Mesenchymal stem cell (in vitro differentiated cells and primary cell): ENCODE data around the gene CUL7.

Experiments
- DNase-seq: peaks from one replicate; pipeline ENCODE4 v3.0.0-alpha.2; 2013
- H2AFZ ChIP-seq: one replicate; pipeline ENCODE4 v1.6.1; 2013; ENCODE audit warnings: low read depth, mild to moderate bottlenecking, control low read depth, inconsistent platforms, low read length, moderate library complexity
- H2AK5ac ChIP-seq: 2 replicates; pipeline ENCODE4 v1.6.1; 2013; ENCODE audit warnings: low read length, moderate library complexity, mild to moderate bottlenecking, inconsistent platforms; ENCODE audit not compliant: severe bottlenecking
- H2BK120ac ChIP-seq: one replicate; pipeline ENCODE4 v1.6.1; 2013; ENCODE audit warnings: low read depth, mild to moderate bottlenecking, inconsistent platforms, low read length, moderate library complexity
- H2BK12ac ChIP-seq, 2 experiments: one replicate each; pipeline ENCODE4 v1.6.1; 2013; ENCODE audit warnings: inconsistent platforms in 2 of 2, low read length in 2 of 2, mild to moderate bottlenecking in 2 of 2, moderate library complexity in 2 of 2, control low read depth in 1 of 2
- H2BK15ac ChIP-seq: one replicate; pipeline ENCODE4 v1.6.1; 2013; ENCODE audit warnings: mild to moderate bottlenecking, low read depth, inconsistent platforms; ENCODE audit not compliant: poor library complexity, severe bottlenecking
- H2BK5ac ChIP-seq: 2 replicates; pipeline ENCODE4 v1.6.1; 2013; ENCODE audit warnings: low read depth, mild to moderate bottlenecking, low read length, control low read depth, inconsistent platforms; ENCODE audit not compliant: poor library complexity, severe bottlenecking
- H3K14ac ChIP-seq, 2 experiments: one replicate each; pipeline ENCODE4 v1.6.1; 2013; ENCODE audit warnings: inconsistent platforms in 2 of 2, low read length in 2 of 2, control low read depth in 1 of 2, mild to moderate bottlenecking in 1 of 2, moderate library complexity in 1 of 2
- H3K18ac ChIP-seq, 2 experiments: one replicate each; pipeline ENCODE4 v1.6.1; 2013; ENCODE audit warnings: inconsistent platforms in 2 of 2, low read length in 2 of 2, control low read depth in 1 of 2, low read depth in 1 of 2, mild to moderate bottlenecking in 1 of 2
- H3K23ac ChIP-seq, 2 experiments: one replicate each; pipeline ENCODE4 v1.6.1; 2013; ENCODE audit warnings: inconsistent platforms in 2 of 2, low read length in 2 of 2, mild to moderate bottlenecking in 2 of 2, moderate library complexity in 2 of 2, control low read depth in 1 of 2
- H3K27ac ChIP-seq: 2 replicates; pipeline ENCODE4 v1.5.1; 2013; ENCODE audit warnings: mild to moderate bottlenecking, moderate library complexity, low read length, control low read depth, inconsistent platforms; ENCODE audit not compliant: poor library complexity, severe bottlenecking
- H3K27me3 ChIP-seq, 2 experiments: 2 replicates each; pipeline versions ENCODE4 v1.6.1 to v1.7.0; 2013; ENCODE audit warnings: low read length in 2 of 2, mild to moderate bottlenecking in 2 of 2, moderate library complexity in 2 of 2, control low read depth in 1 of 2, inconsistent platforms in 1 of 2; ENCODE audit not compliant: control insufficient read depth in 1 of 2, insufficient read depth in 1 of 2
- H3K36me3 ChIP-seq, 2 experiments: 2 replicates each; pipeline versions ENCODE4 v1.6.1 to v1.7.0; 2013; ENCODE audit warnings: low read length in 2 of 2, control low read depth in 1 of 2, inconsistent platforms in 1 of 2, low read depth in 1 of 2, mild to moderate bottlenecking in 1 of 2; ENCODE audit not compliant: insufficient read depth in 2 of 2, control insufficient read depth in 1 of 2
- H3K4ac ChIP-seq, 2 experiments: one replicate each; pipeline ENCODE4 v1.6.1; 2013; ENCODE audit warnings: inconsistent platforms in 2 of 2, low read length in 2 of 2, mild to moderate bottlenecking in 2 of 2, moderate library complexity in 2 of 2, control low read depth in 1 of 2, low read depth in 1 of 2
- H3K4me1 ChIP-seq: 2 replicates; pipeline ENCODE4 v1.6.1; 2013; ENCODE audit warnings: low read depth, low read length, control low read depth; ENCODE audit not compliant: control insufficient read depth, insufficient read depth
- H3K4me2 ChIP-seq: 2 replicates; pipeline ENCODE4 v1.6.1; 2013; ENCODE audit warnings: low read length, mild to moderate bottlenecking, inconsistent platforms; ENCODE audit not compliant: poor library complexity, severe bottlenecking
- H3K4me3 ChIP-seq, 2 experiments: 2 replicates each; pipeline versions ENCODE4 v1.5.1 to v1.7.0; 2013; ENCODE audit warnings: low read length in 2 of 2, mild to moderate bottlenecking in 2 of 2, control low read depth in 1 of 2, low read depth in 1 of 2; ENCODE audit not compliant: insufficient read depth in 1 of 2
- H3K79me1 ChIP-seq: replicated peaks from 2 replicates; pipeline ENCODE4 v1.6.1; 2013; ENCODE audit warnings: mild to moderate bottlenecking, control low read depth, low read length, inconsistent platforms; ENCODE audit not compliant: poor library complexity, severe bottlenecking
- H3K9ac ChIP-seq: 2 replicates; pipeline ENCODE4 v1.7.0; 2013; ENCODE audit warnings: mild to moderate bottlenecking, low read length, moderate library complexity
- H3K9me3 ChIP-seq: 2 replicates; pipeline ENCODE4 v1.7.0; 2013; ENCODE audit warnings: mild to moderate bottlenecking, low read length; ENCODE audit not compliant: control insufficient read depth
- H4K8ac ChIP-seq: one replicate; pipeline ENCODE4 v1.6.1; 2013; ENCODE audit warnings: inconsistent platforms, mild to moderate bottlenecking, low read length, moderate library complexity
- H4K91ac ChIP-seq: one replicate; pipeline ENCODE4 v1.6.1; 2013; ENCODE audit warnings: mild to moderate bottlenecking, low read length, inconsistent platforms
- WGBS: methylation state at CpG from one replicate; pipeline ENCODE4 v1.1.7; 2013; ENCODE audit warnings: mixed read lengths; 5-methylcytosine and 5-hydroxymethylcytosine counted together

CUL7 gene

GRCh38 chr6:43077333-43077809 is 23.7 kb upstream of the CUL7 start:
- WGBS, result 19% methylated on average over 5 of the region's 8 CpGs
- H3K36me3 ChIP-seq, result peaks cover 14 to 18% of the 10 kb centered on the region in 2 experiments
- peaks cover 3% of the 10 kb centered on the region for H3K79me1 ChIP-seq
- no peak overlapping the region for H3K23ac ChIP-seq
- peak overlapping the region in 1 of 2 experiments; percentile 15 for H2BK12ac ChIP-seq
- no peak overlapping the region for H2AFZ ChIP-seq
- peak overlapping the region; percentile 86 for H3K4me2 ChIP-seq
- H3K18ac ChIP-seq, result peak overlapping the region in 1 of 2 experiments; percentile 80
- H3K4me1 ChIP-seq, result peaks cover 33% of the 10 kb centered on the region
- no peaks in the 10 kb centered on the region for H3K27me3 ChIP-seq
- H3K4me3 ChIP-seq, result peak overlapping the region; percentile 89 to 95
- H2AK5ac ChIP-seq, result peak overlapping the region; percentile 65
- peak overlapping the region; percentile 11 for H2BK120ac ChIP-seq
- H2BK5ac ChIP-seq, result no peak overlapping the region
- H3K27ac ChIP-seq, result peak overlapping the region; percentile 85
- no peak for DNase-seq
- no peaks in the 10 kb centered on the region for H3K9me3 ChIP-seq
- H4K91ac ChIP-seq, result no peak overlapping the region
- H3K4ac ChIP-seq, result peak overlapping the region; percentile 1 to 80
- peak overlapping the region; percentile 47 for H4K8ac ChIP-seq
- H3K9ac ChIP-seq, result peak overlapping the region; percentile 91
- peak overlapping the region in 1 of 2 experiments; percentile 91 for H3K14ac ChIP-seq
- H2BK15ac ChIP-seq, result peak overlapping the region; percentile 36

GRCh38 chr6:43076464-43077332 is 23.0 kb upstream of the CUL7 start:
- peak overlapping the region; percentile 80 to 95 for H3K18ac ChIP-seq
- peak overlapping the region in 1 of 2 experiments; percentile 38 for H3K23ac ChIP-seq
- H4K91ac ChIP-seq, result peak overlapping the region; percentile 53
- no peaks in the 10 kb centered on the region for H3K9me3 ChIP-seq
- under 1% methylated on average over 72 of the region's 72 CpGs for WGBS
- H3K4me2 ChIP-seq, result peak overlapping the region; percentile 86
- H3K9ac ChIP-seq, result peak overlapping the region; percentile 91
- no peaks in the 10 kb centered on the region for H3K27me3 ChIP-seq
- peak overlapping the region; percentile 27 for H4K8ac ChIP-seq
- peak overlapping the region; percentile 54 for H2AFZ ChIP-seq
- no peak overlapping the region for H2BK12ac ChIP-seq
- peak overlapping the region; percentile 11 for H2BK120ac ChIP-seq
- H2BK15ac ChIP-seq, result peak overlapping the region; percentile 16
- peaks cover 3% of the 10 kb centered on the region for H3K79me1 ChIP-seq
- peak overlapping the region; percentile 4 for H2AK5ac ChIP-seq
- H3K14ac ChIP-seq, result peak overlapping the region; percentile 36 to 96
- peak; percentile 65 for DNase-seq
- peak overlapping the region; percentile 89 to 95 for H3K4me3 ChIP-seq
- H3K4ac ChIP-seq, result peak overlapping the region; percentile 75 to 80
- H2BK5ac ChIP-seq, result peak overlapping the region; percentile 54
- H3K27ac ChIP-seq, result peak overlapping the region; percentile 85
- peaks cover 36% of the 10 kb centered on the region for H3K4me1 ChIP-seq
- peaks cover 18 to 22% of the 10 kb centered on the region in 2 experiments for H3K36me3 ChIP-seq

GRCh38 chr6:43075670-43076463 is 22.2 kb upstream of the CUL7 start, which contains the start of gene PTK7:
Gene PTK7 (plus strand): TSS chr6:43076314. CDS start chr6:43076489, 175 bp downstream.
- peak within 1 kb of the TSS; percentile 89 to 95 for H3K4me3 ChIP-seq
- DNase-seq, result peak; percentile 61
- peaks cover 3% of the 10 kb centered on the region for H3K79me1 ChIP-seq
- H2BK5ac ChIP-seq, result peak within 1 kb of the TSS; percentile 94
- WGBS, result 27% methylated on average over 7 of the region's 60 CpGs
- H3K14ac ChIP-seq, result peak within 1 kb of the TSS; percentile 36 to 96
- peaks cover 38% of the 10 kb centered on the region for H3K4me1 ChIP-seq
- H2AK5ac ChIP-seq, result peak within 1 kb of the TSS; percentile 87
- H4K91ac ChIP-seq, result peak within 1 kb of the TSS; percentile 74
- H4K8ac ChIP-seq, result peak within 1 kb of the TSS; percentile 94
- H2BK120ac ChIP-seq, result peak within 1 kb of the TSS; percentile 40
- H3K36me3 ChIP-seq, result peaks cover 26 to 29% of the 10 kb centered on the region in 2 experiments
- peak within 1 kb of the TSS; percentile 93 for H2BK15ac ChIP-seq
- H3K23ac ChIP-seq, result peak within 1 kb of the TSS in 1 of 2 experiments; percentile 38
- H3K27ac ChIP-seq, result peak within 1 kb of the TSS; percentile 97
- H3K27me3 ChIP-seq, result no peaks in the 10 kb centered on the region
- H2AFZ ChIP-seq, result peak within 1 kb of the TSS; percentile 54
- H2BK12ac ChIP-seq, result peak within 1 kb of the TSS; percentile 28 to 52
- H3K9ac ChIP-seq, result peak within 1 kb of the TSS; percentile 91
- H3K18ac ChIP-seq, result peak within 1 kb of the TSS; percentile 80 to 95
- no peaks in the 10 kb centered on the region for H3K9me3 ChIP-seq
- peak within 1 kb of the TSS; percentile 75 to 80 for H3K4ac ChIP-seq
- H3K4me2 ChIP-seq, result peak within 1 kb of the TSS; percentile 86
